HEK293 (cell line): ENCODE data around the gene AKIRIN2.
A peak's percentile ranks its signal among the peaks of the same experiment; 100 is the strongest.

Experiments
- GFI1B ChIP-seq: fragments of 450-650 bp; formaldehyde crosslinking; IDR thresholded peaks from 2 replicates; pipeline ENCODE4 v1.5.1; 2016; ENCODE audit warnings: missing biosample characterization, missing genetic modification characterization
- KLF8 ChIP-seq: fragments of 450-650 bp; formaldehyde crosslinking; IDR thresholded peaks from 2 replicates; pipeline ENCODE4 v1.5.1; 2016; ENCODE audit warnings: missing biosample characterization, missing genetic modification characterization
- OSR2 ChIP-seq: fragments of 450-650 bp; formaldehyde crosslinking; IDR thresholded peaks from 2 replicates; pipeline ENCODE4 v1.5.1; 2016; ENCODE audit warnings: missing biosample characterization, missing genetic modification characterization
- PRDM1 ChIP-seq: fragments of 450-650 bp; formaldehyde crosslinking; IDR thresholded peaks from 2 replicates; pipeline ENCODE4; 2016; ENCODE audit warnings: missing biosample characterization, missing genetic modification characterization
- SP7 ChIP-seq: fragments of 450-650 bp; formaldehyde crosslinking; IDR thresholded peaks from 2 replicates; pipeline ENCODE4 v1.5.1; 2016; ENCODE audit warnings: missing biosample characterization, missing genetic modification characterization
- TSHZ1 ChIP-seq: fragments of 450-650 bp; formaldehyde crosslinking; IDR thresholded peaks from 2 replicates; pipeline ENCODE4 v1.5.1; 2016; ENCODE audit warnings: missing biosample characterization, missing genetic modification characterization, borderline replicate concordance
- ZBTB21 ChIP-seq: fragments of 450-650 bp; formaldehyde crosslinking; IDR thresholded peaks from 2 replicates; pipeline ENCODE4 v1.5.1; 2017; ENCODE audit warnings: missing biosample characterization, missing genetic modification characterization
- ZBTB48 ChIP-seq: fragments of 450-650 bp; formaldehyde crosslinking; IDR thresholded peaks from 2 replicates; pipeline ENCODE4 v1.5.1; 2016; ENCODE audit warnings: missing biosample characterization, missing genetic modification characterization
- ZBTB7A ChIP-seq: fragments of 450-650 bp; formaldehyde crosslinking; IDR thresholded peaks from 2 replicates; pipeline ENCODE4 v1.5.1; 2016; ENCODE audit warnings: low read depth, missing biosample characterization, missing genetic modification characterization
- ZFP41 ChIP-seq: fragments of 450-650 bp; formaldehyde crosslinking; IDR thresholded peaks from 2 replicates; pipeline ENCODE4 v1.5.1; 2016; ENCODE audit warnings: missing biosample characterization, missing genetic modification characterization, borderline replicate concordance
- ZNF114 ChIP-seq: fragments of 450-650 bp; formaldehyde crosslinking; IDR thresholded peaks from 2 replicates; pipeline ENCODE4 v1.5.0; 2017; ENCODE audit warnings: missing biosample characterization, missing genetic modification characterization
- ZNF184 ChIP-seq: fragments of 450-650 bp; IDR thresholded peaks from 2 replicates; pipeline ENCODE4 v1.5.1; 2018; ENCODE audit warnings: missing biosample characterization, mild to moderate bottlenecking, missing genetic modification characterization
- ZNF221 ChIP-seq: fragments of 450-650 bp; formaldehyde crosslinking; IDR thresholded peaks from 2 replicates; pipeline ENCODE4 v1.5.1; 2017; ENCODE audit warnings: missing biosample characterization, missing genetic modification characterization, borderline replicate concordance
- ZNF23 ChIP-seq: fragments of 450-650 bp; formaldehyde crosslinking; IDR thresholded peaks from 2 replicates; pipeline ENCODE4 v1.5.1; 2016; ENCODE audit warnings: missing biosample characterization, missing genetic modification characterization, borderline replicate concordance
- ZNF24 ChIP-seq: fragments of 450-650 bp; formaldehyde crosslinking; IDR thresholded peaks from 2 replicates; pipeline ENCODE4 v1.5.1; 2016; ENCODE audit warnings: missing biosample characterization, missing genetic modification characterization
- ZNF302 ChIP-seq: fragments of 450-650 bp; formaldehyde crosslinking; IDR thresholded peaks from 2 replicates; pipeline ENCODE4 v1.5.1; 2016; ENCODE audit warnings: missing biosample characterization, missing genetic modification characterization, low read depth
- ZNF324 ChIP-seq: fragments of 450-650 bp; formaldehyde crosslinking; IDR thresholded peaks from 2 replicates; pipeline ENCODE4 v1.5.1; 2016; ENCODE audit warnings: missing biosample characterization, missing genetic modification characterization
- ZNF350 ChIP-seq: fragments of 450-650 bp; formaldehyde crosslinking; IDR thresholded peaks from 2 replicates; pipeline ENCODE4 v1.5.0; 2017; ENCODE audit warnings: missing biosample characterization, mild to moderate bottlenecking, missing genetic modification characterization
- ZNF366 ChIP-seq: fragments of 450-650 bp; formaldehyde crosslinking; conservative IDR thresholded peaks from 2 replicates; pipeline ENCODE4 v1.5.1; 2016; ENCODE audit warnings: missing biosample characterization, missing genetic modification characterization
- ZNF449 ChIP-seq: fragments of 450-650 bp; formaldehyde crosslinking; IDR thresholded peaks from 2 replicates; pipeline ENCODE4 v1.5.1; 2017; ENCODE audit warnings: missing biosample characterization, mild to moderate bottlenecking, missing genetic modification characterization, moderate library complexity
- ZNF488 ChIP-seq: fragments of 450-650 bp; formaldehyde crosslinking; IDR thresholded peaks from 2 replicates; pipeline ENCODE4 v1.5.1; 2016; ENCODE audit warnings: missing biosample characterization, missing genetic modification characterization
- ZNF514 ChIP-seq: fragments of 450-650 bp; formaldehyde crosslinking; IDR thresholded peaks from 2 replicates; pipeline ENCODE4 v1.5.1; 2016; ENCODE audit warnings: missing biosample characterization, missing genetic modification characterization
- ZNF596 ChIP-seq: fragments of 450-650 bp; IDR thresholded peaks from 2 replicates; pipeline ENCODE4 v1.5.0; 2018; ENCODE audit warnings: missing biosample characterization, mild to moderate bottlenecking, missing genetic modification characterization, moderate library complexity
- ZNF600 ChIP-seq: fragments of 450-650 bp; formaldehyde crosslinking; IDR thresholded peaks from 2 replicates; pipeline ENCODE4 v1.5.1; 2016; ENCODE audit warnings: missing biosample characterization, missing genetic modification characterization
- ZNF692 ChIP-seq: fragments of 450-650 bp; formaldehyde crosslinking; IDR thresholded peaks from 2 replicates; pipeline ENCODE4 v1.5.1; 2016; ENCODE audit warnings: missing biosample characterization, missing genetic modification characterization
- TF ChIP-seq, protein P1 (sequence below): fragments of 450-650 bp; formaldehyde crosslinking; IDR thresholded peaks from 2 replicates; pipeline ENCODE4 v1.5.1; 2016; ENCODE audit warnings: missing biosample characterization, missing genetic modification characterization
- TF ChIP-seq, protein P2 (sequence below): fragments of 450-650 bp; formaldehyde crosslinking; IDR thresholded peaks from 2 replicates; pipeline ENCODE4 v1.5.1; 2016; ENCODE audit warnings: missing biosample characterization, missing genetic modification characterization, low read depth

The AKIRIN2 gene

DNA sequence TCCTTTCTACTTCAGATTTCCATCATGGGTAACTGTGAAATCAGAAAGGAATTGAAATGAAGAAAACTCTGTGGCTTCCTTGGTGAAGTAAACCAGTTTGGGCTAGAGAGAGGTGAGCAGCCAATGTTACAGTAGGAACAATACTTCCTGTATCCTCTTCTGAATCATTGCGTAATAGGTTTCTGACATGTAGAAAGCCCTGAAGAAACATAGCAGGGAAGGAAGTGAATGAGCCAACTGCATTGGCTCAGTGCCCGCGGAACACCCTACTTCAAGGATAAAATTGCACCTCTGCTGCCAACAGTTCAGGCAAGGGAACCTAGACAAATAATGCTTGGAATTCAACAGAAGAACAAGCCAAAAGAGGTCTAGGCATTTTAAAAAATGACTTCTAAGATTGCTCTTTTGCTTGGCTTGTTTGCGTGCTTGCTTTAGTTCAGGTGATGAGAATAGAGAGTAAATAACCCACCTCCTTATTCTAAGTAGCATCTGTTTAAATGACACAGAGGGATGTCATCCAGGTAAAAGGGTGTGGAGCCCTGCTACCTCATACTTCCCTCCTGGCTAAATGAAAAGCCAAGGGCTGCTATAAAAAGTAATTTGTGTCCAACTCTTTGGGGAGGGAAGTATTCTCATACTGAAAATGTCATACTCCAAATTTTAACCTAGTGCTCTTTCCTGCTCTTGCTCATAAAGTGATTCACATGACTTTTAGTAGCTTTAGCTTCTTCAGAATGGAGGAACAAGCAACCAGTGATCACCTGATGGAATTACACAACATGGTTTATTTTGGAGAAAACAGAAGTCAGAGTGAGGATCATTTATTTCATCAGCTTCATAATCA, 30.0 kb upstream of the AKIRIN2 start (continued):
- TF ChIP-seq, protein P1, sequence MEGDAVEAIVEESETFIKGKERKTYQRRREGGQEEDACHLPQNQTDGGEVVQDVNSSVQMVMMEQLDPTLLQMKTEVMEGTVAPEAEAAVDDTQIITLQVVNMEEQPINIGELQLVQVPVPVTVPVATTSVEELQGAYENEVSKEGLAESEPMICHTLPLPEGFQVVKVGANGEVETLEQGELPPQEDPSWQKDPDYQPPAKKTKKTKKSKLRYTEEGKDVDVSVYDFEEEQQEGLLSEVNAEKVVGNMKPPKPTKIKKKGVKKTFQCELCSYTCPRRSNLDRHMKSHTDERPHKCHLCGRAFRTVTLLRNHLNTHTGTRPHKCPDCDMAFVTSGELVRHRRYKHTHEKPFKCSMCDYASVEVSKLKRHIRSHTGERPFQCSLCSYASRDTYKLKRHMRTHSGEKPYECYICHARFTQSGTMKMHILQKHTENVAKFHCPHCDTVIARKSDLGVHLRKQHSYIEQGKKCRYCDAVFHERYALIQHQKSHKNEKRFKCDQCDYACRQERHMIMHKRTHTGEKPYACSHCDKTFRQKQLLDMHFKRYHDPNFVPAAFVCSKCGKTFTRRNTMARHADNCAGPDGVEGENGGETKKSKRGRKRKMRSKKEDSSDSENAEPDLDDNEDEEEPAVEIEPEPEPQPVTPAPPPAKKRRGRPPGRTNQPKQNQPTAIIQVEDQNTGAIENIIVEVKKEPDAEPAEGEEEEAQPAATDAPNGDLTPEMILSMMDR (tag by site-specific recombination): no peak
- no peak for TF ChIP-seq ZNF114 (tag by site-specific recombination)
- no peak for TF ChIP-seq ZNF302 (tag by site-specific recombination)
- TF ChIP-seq ZBTB7A (tag by site-specific recombination): no peak
- TF ChIP-seq ZNF449 (tag by site-specific recombination): no peak; the same call in 1 of the 2 replicates
- TF ChIP-seq PRDM1: peak; percentile 86
- peak; percentile 39; the same call in 1 of the 2 replicates for TF ChIP-seq ZNF366 (tag by site-specific recombination)
- TF ChIP-seq ZNF350 (tag by site-specific recombination): no peak
- TF ChIP-seq, protein P2, sequence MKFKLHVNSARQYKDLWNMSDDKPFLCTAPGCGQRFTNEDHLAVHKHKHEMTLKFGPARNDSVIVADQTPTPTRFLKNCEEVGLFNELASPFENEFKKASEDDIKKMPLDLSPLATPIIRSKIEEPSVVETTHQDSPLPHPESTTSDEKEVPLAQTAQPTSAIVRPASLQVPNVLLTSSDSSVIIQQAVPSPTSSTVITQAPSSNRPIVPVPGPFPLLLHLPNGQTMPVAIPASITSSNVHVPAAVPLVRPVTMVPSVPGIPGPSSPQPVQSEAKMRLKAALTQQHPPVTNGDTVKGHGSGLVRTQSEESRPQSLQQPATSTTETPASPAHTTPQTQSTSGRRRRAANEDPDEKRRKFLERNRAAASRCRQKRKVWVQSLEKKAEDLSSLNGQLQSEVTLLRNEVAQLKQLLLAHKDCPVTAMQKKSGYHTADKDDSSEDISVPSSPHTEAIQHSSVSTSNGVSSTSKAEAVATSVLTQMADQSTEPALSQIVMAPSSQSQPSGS: peak; percentile 58; the same call in 1 of the 2 replicates
- TF ChIP-seq TSHZ1 (tag by site-specific recombination): peak; percentile 57; the same call in 1 of the 2 replicates
- TF ChIP-seq GFI1B (tag by site-specific recombination): no peak
- TF ChIP-seq ZNF692 (tag by site-specific recombination): 0 out of 2 replicates have a peak, but pooled peaks have one; percentile 47
- 0 out of 2 replicates have a peak, but pooled peaks have one; percentile 67 for TF ChIP-seq ZNF324 (tag by site-specific recombination)
- TF ChIP-seq ZBTB21 (tag by site-specific recombination): 0 out of 2 replicates have a peak, but pooled peaks have one; percentile 46
- no peak for TF ChIP-seq ZNF596
- peak; percentile 27; the same call in 1 of the 2 replicates for TF ChIP-seq KLF8
- 0 out of 2 replicates have a peak, but pooled peaks have one; percentile 6 for TF ChIP-seq OSR2 (tag by site-specific recombination)
- TF ChIP-seq SP7: peak; percentile 71
- TF ChIP-seq ZNF24 (tag by site-specific recombination): 0 out of 2 replicates have a peak, but pooled peaks have one; percentile 33
- no peak for TF ChIP-seq ZFP41
- TF ChIP-seq ZNF184: peak; percentile 64; the same call in 1 of the 2 replicates
- TF ChIP-seq ZBTB48 (tag by site-specific recombination): peak; percentile 78
- TF ChIP-seq ZNF600 (tag by site-specific recombination): peak; percentile 37; the same call in 1 of the 2 replicates
- no peak for TF ChIP-seq ZNF221
- no peak for TF ChIP-seq ZNF514 (tag by site-specific recombination)
- TF ChIP-seq ZNF488 (tag by site-specific recombination): no peak
- TF ChIP-seq ZNF23: no peak
